Astrocyte of the spinal cord (primary cell): ENCODE data around the gene MBD6.

Source experiments
- DNase-seq: peaks from one replicate; pipeline ENCODE4 v3.0.0; 2011; ENCODE audit warnings: low read depth, low spot score
- H3K4me3 ChIP-seq: 2 replicates; pipeline ENCODE4 v1.5.1; 2011; ENCODE audit warnings: low read depth, mild to moderate bottlenecking, low read length, moderate library complexity
- CTCF ChIP-seq: IDR thresholded peaks from 2 replicates; pipeline ENCODE4 v1.5.1; 2012; ENCODE audit warnings: low read depth, mild to moderate bottlenecking, low read length, inconsistent platforms
- in situ Hi-C: cut with HindIII; loops from 2 replicates; pipeline ENCODE4 v1.10.0; 2017; ENCODE audit warnings: low sequenced_read_pairs

MBD6 gene

DNA sequence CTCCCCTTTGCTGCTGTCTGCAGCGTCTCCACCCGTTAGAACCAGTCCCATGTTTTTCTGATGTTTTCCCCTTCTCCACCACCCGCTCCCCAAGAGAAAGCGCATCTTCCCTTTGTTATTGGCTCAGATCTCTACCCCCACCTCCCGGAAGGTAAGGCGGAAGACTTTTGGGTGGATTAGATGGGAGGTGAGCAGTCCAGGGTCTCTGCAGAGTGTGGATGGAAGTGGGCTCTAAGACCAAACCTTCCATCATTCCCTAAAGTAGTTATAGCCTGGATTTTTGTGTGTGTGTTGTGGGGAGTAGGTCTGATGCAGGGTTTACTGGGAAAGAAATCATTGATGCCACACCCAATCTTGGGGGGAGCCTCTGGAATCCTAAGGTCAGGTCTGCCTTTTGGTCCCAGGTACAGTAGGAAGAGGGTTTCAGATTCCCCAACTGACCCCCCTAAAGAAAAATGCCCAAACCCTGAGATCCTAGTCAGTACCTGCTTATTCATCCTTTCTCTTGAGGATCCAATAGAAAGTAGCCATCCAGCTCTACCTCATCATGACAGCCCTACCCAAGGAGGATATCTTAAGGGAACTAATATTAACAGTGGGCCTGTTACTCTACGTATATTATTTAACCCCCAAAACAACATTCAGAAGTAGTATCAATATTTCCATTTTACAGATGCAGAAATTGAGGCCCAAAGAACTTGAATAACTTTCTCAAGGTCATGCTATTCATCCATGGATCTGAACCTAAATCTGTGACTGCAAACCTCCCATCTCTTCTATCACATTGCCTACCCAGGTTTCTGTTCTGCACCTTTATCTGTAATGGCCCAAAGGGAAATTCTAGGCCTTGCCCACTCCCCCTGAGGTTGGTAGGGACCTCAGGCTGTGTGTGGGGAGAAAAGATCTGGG, 28.3 kb downstream of the MBD6 start:
- no peak for TF ChIP-seq CTCF
- no peak for DNase-seq
- in situ Hi-C loops: no loop called here
- H3K4me3 ChIP-seq: peak overlapping the region; percentile 65

DNA sequence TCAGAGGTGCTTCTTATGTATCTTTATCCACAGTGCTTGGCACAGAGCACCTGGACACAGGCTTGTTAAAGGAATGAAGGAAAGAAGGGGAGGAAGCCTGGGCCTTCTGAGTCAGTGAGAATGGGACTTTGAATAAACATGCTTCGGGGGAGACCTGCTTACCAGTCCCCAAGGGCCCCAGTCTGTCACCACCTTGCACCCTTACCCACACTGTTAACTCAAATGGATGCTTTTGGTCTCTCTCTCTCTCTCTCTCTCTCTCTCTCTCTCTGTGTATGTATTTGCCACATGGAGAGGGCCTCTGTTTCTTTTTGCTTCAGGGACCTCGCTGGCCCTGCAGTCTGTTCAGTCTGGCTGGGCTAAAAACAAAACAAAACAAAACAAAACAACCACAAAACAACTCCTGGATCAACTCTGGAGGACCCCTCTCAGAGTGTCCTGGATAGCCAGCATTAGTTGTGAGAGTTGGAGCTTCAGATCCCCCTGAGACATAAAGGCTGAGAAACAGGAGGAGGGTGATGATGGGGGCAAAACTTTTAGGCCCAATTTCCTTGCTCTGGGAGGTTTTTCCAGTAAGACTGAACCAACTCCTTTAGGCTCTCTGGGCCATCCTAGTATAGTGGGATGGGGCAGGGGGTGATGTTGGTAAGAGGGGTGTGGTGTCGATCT, 29.1 kb downstream of the MBD6 start:
- no peak overlapping the region for H3K4me3 ChIP-seq
- TF ChIP-seq CTCF: no peak
- in situ Hi-C loops: no loop called here
- DNase-seq: no peak

GRCh38 chr12:57552306-57552651, 29.7 kb downstream of the MBD6 start:
- no peak for DNase-seq
- in situ Hi-C loops: no loop called here
- no peak for TF ChIP-seq CTCF
- no peak overlapping the region for H3K4me3 ChIP-seq

DNA sequence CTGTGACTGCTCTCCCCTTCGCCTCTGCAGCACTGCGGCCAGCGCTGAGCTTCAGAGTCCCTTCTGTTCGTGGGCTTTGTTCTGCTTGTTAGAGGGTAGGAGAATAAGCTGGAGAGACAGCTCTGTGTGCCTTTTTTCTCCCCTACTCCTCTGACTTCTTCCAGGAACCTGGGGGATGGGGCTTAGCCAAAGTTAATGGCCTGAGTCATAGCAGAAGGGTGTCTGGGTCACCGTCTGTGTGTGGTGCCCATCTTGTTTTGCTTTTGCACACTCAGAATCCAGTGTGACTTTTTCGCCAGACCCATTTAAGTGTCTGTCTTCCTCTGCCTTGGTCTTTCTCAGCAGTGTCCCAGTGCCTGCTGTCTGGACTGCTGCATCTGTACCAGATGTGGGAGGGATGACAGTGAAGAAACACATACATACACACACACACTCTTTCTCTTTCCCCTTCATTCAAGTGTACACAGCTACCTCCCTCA, 30.2 kb downstream of the MBD6 start:
- peak; percentile 46 for DNase-seq
- TF ChIP-seq CTCF: no peak
- no peak overlapping the region for H3K4me3 ChIP-seq
- in situ Hi-C loops: no loop called here

DNA sequence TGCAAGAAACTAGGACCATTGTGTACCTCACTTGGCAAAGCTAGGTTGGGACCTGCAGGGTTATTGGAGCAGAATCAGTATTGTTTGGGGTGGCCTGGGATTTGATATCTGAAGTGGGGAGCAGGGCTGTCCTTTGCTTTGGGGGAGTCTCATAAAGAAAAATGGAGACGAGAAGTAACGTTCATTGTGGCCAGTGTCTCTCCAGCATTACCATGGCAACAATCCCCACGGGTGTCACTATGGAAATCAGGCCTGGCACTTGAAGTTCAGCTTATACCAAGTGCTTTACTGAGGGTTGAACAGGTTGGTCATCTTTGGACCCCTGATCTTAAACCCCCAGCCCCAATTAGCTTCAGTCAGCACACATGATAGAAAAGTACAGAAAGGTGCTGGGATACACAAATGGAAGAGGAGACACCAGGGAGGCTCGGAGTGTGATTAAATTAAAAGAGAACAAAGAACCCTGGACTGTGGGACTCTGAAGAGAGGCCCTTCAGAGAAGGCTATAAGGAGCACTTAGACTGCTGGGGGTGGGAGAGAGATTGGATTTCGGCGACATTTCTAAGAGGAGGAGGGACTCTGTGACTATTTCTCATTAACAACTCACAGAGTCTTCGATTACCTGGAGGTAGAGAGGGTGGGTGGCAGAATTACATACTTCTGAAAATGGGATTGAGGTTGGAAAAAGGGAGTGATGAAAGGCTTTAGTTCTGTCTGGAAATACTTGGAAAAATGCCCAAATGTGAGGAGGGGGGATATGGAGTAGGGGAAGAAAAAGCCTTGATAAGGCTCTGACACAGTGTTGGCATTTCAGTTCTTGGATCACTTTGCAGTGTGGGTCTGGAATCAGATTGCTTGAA, 30.9 kb downstream of the MBD6 start:
- in situ Hi-C loops: no loop called here
- no peak for TF ChIP-seq CTCF
- no peak overlapping the region for H3K4me3 ChIP-seq
- no peak for DNase-seq

GRCh38 chr12:57554453-57554852, 31.8 kb downstream of the MBD6 start:
- in situ Hi-C loops: no loop called here
- no peak overlapping the region for H3K4me3 ChIP-seq
- no peak for TF ChIP-seq CTCF
- DNase-seq: no peak
